ENCODE results near the gene ASIC5.
"Not testable (repeated sequence)": the region's sequence is repeated elsewhere in the genome, so short reads cannot be mapped to it uniquely, and the experiment has no call there.

ASIC5 gene

DNA sequence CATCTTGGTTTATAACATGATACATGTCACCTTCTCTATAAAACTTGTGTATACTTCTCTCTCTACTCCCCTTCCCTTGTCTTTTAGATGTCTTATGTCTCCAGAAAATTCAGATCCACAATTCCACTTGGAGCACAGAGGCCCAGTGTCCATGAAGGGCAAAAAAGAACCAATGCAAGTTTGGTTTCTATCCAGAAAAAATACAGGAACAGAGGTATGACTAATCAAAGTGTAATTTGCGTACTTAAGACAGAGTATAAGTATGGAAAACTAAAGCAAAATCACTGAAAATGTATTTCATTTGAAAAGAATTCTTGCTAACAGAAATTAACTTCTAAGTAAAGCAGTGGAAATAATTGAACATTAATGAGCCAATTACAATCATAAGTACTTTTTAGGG, 61.1 kb downstream of the ASIC5 start:
- H3K4me3 ChIP-seq (ENCODE audit: low read depth, low read length): no peak overlapping the region
- TF ChIP-seq, protein P1, sequence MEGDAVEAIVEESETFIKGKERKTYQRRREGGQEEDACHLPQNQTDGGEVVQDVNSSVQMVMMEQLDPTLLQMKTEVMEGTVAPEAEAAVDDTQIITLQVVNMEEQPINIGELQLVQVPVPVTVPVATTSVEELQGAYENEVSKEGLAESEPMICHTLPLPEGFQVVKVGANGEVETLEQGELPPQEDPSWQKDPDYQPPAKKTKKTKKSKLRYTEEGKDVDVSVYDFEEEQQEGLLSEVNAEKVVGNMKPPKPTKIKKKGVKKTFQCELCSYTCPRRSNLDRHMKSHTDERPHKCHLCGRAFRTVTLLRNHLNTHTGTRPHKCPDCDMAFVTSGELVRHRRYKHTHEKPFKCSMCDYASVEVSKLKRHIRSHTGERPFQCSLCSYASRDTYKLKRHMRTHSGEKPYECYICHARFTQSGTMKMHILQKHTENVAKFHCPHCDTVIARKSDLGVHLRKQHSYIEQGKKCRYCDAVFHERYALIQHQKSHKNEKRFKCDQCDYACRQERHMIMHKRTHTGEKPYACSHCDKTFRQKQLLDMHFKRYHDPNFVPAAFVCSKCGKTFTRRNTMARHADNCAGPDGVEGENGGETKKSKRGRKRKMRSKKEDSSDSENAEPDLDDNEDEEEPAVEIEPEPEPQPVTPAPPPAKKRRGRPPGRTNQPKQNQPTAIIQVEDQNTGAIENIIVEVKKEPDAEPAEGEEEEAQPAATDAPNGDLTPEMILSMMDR (IDR thresholded peaks at IDR 0.05; ENCODE audit: borderline replicate concordance, insufficient read depth, low read depth, low read length): no peak

GRCh38 chr4:155802190-155802959, 63.7 kb downstream of the ASIC5 start:
- H3K4me3 ChIP-seq (ENCODE audit: low read depth, low read length): no peak overlapping the region
- TF ChIP-seq, protein P1 (IDR thresholded peaks at IDR 0.05; ENCODE audit: borderline replicate concordance, insufficient read depth, low read depth, low read length): no peak

DNA sequence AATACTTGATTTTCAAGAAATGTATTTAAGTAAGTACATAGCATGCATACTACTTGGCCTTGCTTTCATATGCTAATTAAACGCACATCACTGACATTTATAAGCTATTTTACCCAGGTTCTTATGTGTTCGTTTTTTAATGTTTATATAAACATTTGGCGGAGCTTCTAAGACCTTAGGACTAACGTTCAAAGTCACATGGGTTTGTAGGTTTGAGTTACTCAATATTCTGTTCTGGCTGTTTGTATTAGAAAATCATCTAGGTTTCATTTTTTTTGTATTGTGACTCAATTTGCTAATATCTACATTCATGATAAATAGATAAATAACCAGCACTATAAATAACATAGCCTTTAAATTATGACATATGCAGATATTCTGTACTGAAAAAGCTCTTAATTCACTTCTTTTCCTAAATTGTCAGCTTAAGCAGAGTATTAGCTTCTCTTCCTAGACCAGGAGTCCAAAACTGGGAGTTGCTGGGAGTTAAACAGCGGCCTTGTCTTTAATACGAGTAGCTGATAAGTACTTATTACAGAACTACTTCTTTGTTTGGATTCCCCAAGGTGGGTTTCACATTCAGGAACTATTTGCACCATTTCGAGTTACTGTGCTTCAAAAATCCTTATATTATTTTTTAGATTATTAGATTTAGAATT, 65.3 kb downstream of the ASIC5 start:
- H3K4me3 ChIP-seq (ENCODE audit: low read depth, low read length): no peak overlapping the region
- TF ChIP-seq, protein P1 (IDR thresholded peaks at IDR 0.05; ENCODE audit: borderline replicate concordance, insufficient read depth, low read depth, low read length): no peak

GRCh38 chr4:155799794-155800123, 66.3 kb downstream of the ASIC5 start:
- no peak overlapping the region for H3K4me3 ChIP-seq (ENCODE audit: low read depth, low read length)
- TF ChIP-seq, protein P1 (IDR thresholded peaks at IDR 0.05; ENCODE audit: borderline replicate concordance, insufficient read depth, low read depth, low read length): no peak

DNA sequence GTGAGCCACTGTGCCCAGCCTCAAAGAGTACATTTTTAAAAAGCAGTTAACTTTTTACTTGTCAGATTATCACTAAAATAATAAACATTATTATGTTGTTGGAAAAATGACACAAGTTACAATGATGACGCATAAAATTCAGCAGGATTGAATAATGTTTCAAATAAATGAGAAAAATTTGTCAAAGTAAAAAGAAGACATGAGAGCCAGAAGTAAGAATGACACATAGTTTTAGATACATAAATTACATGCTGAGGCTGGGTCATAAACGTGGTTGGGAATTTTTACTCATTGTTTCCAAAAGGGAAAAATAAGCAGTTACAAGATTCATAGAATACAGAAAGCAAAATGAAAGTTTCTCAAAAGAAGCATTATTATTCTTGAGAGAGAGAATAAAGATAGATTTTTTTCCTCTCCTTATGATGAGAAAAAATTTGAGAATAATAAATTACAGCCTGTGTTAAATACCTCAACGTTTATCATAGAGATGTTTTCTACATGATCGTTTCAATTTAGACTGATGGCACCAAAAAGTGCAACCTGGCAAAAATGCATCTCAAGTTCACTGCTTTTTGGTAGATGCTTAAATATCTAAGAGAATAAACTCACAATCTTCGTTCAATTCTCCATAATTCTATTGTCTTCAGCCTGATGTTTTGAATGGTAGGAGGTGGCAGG, 66.8 kb downstream of the ASIC5 start:
- TF ChIP-seq, protein P1 (IDR thresholded peaks at IDR 0.05; ENCODE audit: borderline replicate concordance, insufficient read depth, low read depth, low read length): no peak
- H3K4me3 ChIP-seq (ENCODE audit: low read depth, low read length): no peak overlapping the region

GRCh38 chr4:155797581-155797980, 68.5 kb downstream of the ASIC5 start:
- H3K4me3 ChIP-seq (ENCODE audit: low read depth, low read length): not testable (repeated sequence)

DNA sequence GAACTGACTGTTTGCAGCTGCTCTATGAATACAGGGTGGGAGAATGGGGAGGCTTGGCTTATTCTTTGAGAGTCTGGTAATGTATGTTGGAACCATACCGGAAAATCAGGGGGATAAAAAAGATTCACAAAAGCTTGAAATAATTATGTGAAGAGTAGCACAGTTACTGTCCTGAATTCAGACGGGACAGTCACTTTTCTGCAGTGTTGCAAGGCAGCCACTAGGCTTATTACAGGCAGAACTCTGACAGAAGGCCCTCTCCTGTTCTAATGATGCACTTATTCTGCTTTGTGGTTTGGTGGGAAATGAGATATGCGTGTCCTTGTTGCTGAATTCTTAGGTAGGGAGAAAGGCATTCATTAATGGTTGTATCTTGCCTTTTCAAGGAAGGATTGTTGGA, 70.1 kb downstream of the ASIC5 start:
- H3K4me3 ChIP-seq (ENCODE audit: low read depth, low read length): no peak overlapping the region
- TF ChIP-seq, protein P1 (IDR thresholded peaks at IDR 0.05; ENCODE audit: borderline replicate concordance, insufficient read depth, low read depth, low read length): peak; percentile 40; the same call in 1 of the 2 replicates

Data from GM12875 (cell line).